Spleen (tissue), 7 donors: ENCODE results near the gene FOXO6.

Source experiments
- CTCF ChIP-seq, 11 experiments: fragments of 200-600 bp in 7 of 11; fragments of 450-650 bp in 4 of 11; sonication (generic) in 4 of 11; IDR thresholded peaks in 8 of 11; conservative IDR thresholded peaks in 3 of 11; 1 replicate in 7 of 11; 2 replicates in 4 of 11; pipeline versions ENCODE4 v1.4.0 to v1.8.0; 2016 to 2021; ENCODE audit warnings: antibody characterized with exemption in 11 of 11, inconsistent platforms in 4 of 11, mild to moderate bottlenecking in 1 of 11
- POLR2AphosphoS5 ChIP-seq, 3 donors: sonication (generic); formaldehyde crosslinking; IDR thresholded peaks; one replicate each; pipeline ENCODE4 v1.5.1; 2017; ENCODE audit warnings: antibody characterized with exemption in 3 of 3
- donor health status: DM: no; HTN: no; CAD: no; lungs with moderate emphysema.
- donor health status: DM: no; HTN: no; CAD: no.
- donor health status: DM: no; HTN: no; CAD: no.

- TF ChIP-seq POLR2AphosphoS5 (IDR thresholded peaks at IDR 0.05) (no peak), CTCF (IDR thresholded peaks at IDR 0.05 in 8 of 11, conservative IDR thresholded peaks at IDR 0.05 in 3 of 11) (no peak)
Observed at GRCh38 chr1:41341365-41341683, 19.9 kb upstream of the FOXO6 start.
